HepG2 (cell line): ENCODE measurements around the gene PRUNE1. TPM values are rescaled to one million over a fixed set of nuclear protein-coding genes. Genes with fewer than 3 reads are reported as not detected.

Experiments used
- ATAC-seq: fragments of 200-7000 bp; cut with Tn5 transposase; 3 replicates; pipeline ENCODE4 v1.9.1; 2020; ENCODE audit warnings: mild to moderate bottlenecking, moderate library complexity
- BruUV-seq: library from RNA; stranded (reverse); fragments of 400-500 nt; replicated peaks from 2 replicates; lab custom pipeline; 2021; lab: Mats Ljungman, UMichigan
- CTCF ChIA-PET: fragments of 300-600 bp; formaldehyde crosslinking; extraction: SDS; loops from one replicate; lab custom pipeline; 2021; ENCODE audit warnings: low total read pairs, inconsistent platforms, low intra/inter-chr PET ratio; lab: Yijun Ruan, JAX
- POLR2A ChIA-PET: fragments of 350-600 bp; sonication (Branson Sonifier 250); formaldehyde crosslinking; loops from one replicate; lab custom pipeline; 2020; ENCODE audit warnings: antibody characterized with exemption, inconsistent platforms; lab: Yijun Ruan, JAX
- DNase-seq: peaks from one replicate; pipeline ENCODE4 v3.0.0-alpha.2; 2015; ENCODE audit warnings: low spot score
- FAIRE-seq: peaks from 3 replicates; lab custom pipeline; 2011; peaks lifted over from hg19 to GRCh38; lab: Jason Lieb, UNC
- H2AFZ ChIP-seq: one replicate; pipeline ENCODE4 v1.6.1; 2011; ENCODE audit warnings: low read length, inconsistent platforms
- H3K27ac ChIP-seq: fragments of 300-600 bp; 3 replicates; pipeline ENCODE4 v1.8.0; 2011; ENCODE audit warnings: mixed run types, mild to moderate bottlenecking, mixed read lengths, low read length, inconsistent platforms; ENCODE audit not compliant: insufficient read depth; ENCODE audit errors: extremely low read length
- H3K27me3 ChIP-seq, 2 experiments: fragments of 200-600 bp in 1 of 2; 2 replicates in 1 of 2; 3 replicates in 1 of 2; pipeline versions ENCODE4 v1.6.0 to v1.8.0; 2011; ENCODE audit warnings: low read length in 2 of 2, mild to moderate bottlenecking in 2 of 2, moderate library complexity in 2 of 2, inconsistent platforms in 1 of 2; ENCODE audit not compliant: insufficient read depth in 2 of 2, control insufficient read depth in 1 of 2
- H3K36me3 ChIP-seq, 2 experiments: fragments of 200-600 bp in 1 of 2; replicated peaks in 1 of 2; 2 replicates in 1 of 2; 3 replicates in 1 of 2; pipeline versions ENCODE4 v1.5.1 to v1.8.0; 2011; ENCODE audit warnings: low read length in 2 of 2, inconsistent platforms in 1 of 2; ENCODE audit not compliant: insufficient read depth in 2 of 2, control insufficient read depth in 1 of 2
- H3K4me1 ChIP-seq: 2 replicates; pipeline ENCODE4 v1.5.1; 2012; ENCODE audit warnings: low read length, inconsistent platforms; ENCODE audit not compliant: insufficient read depth
- H3K4me2 ChIP-seq: 2 replicates; pipeline ENCODE4 v1.6.0; 2011; ENCODE audit warnings: low read depth, low read length, inconsistent platforms
- H3K4me3 ChIP-seq, 3 experiments: fragments of 200-600 bp in 1 of 3; sonication (generic), shearing (Covaris generic) in 1 of 3; replicated peaks in 1 of 3; 2 replicates each; pipeline ENCODE4 v1.5.1; 2011 to 2016; ENCODE audit warnings: low read length in 3 of 3, inconsistent platforms in 2 of 3, low read depth in 2 of 3, mild to moderate bottlenecking in 2 of 3, control low read depth in 1 of 3, mixed read lengths in 1 of 3; ENCODE audit not compliant: insufficient read depth in 1 of 3
- H3K79me2 ChIP-seq: one replicate; pipeline ENCODE4 v1.6.1; 2011; ENCODE audit warnings: low read length, inconsistent platforms; ENCODE audit not compliant: insufficient read depth
- H3K9ac ChIP-seq: 2 replicates; pipeline ENCODE4 v1.6.0; 2011; ENCODE audit warnings: mild to moderate bottlenecking, low read depth, low read length, inconsistent platforms; ENCODE audit not compliant: insufficient read depth
- H3K9me3 ChIP-seq: 2 replicates; pipeline ENCODE4 v1.5.1; 2012; ENCODE audit warnings: mild to moderate bottlenecking, low read length
- H4K20me1 ChIP-seq: 2 replicates; pipeline ENCODE4 v1.6.0; 2011; ENCODE audit warnings: inconsistent platforms, mild to moderate bottlenecking, low read length, moderate library complexity; ENCODE audit not compliant: insufficient read depth
- BHLHE40 ChIP-seq: IDR thresholded peaks from 2 replicates; pipeline ENCODE4 v1.6.1; 2011; ENCODE audit warnings: low read length, improper control_type of control experiment
- GATAD1 ChIP-seq: IDR thresholded peaks from 2 replicates; pipeline ENCODE4 v1.6.1; 2016; ENCODE audit warnings: missing genetic modification reagents, missing compliant biosample characterization
- HIVEP1 ChIP-seq: sonication (generic); formaldehyde crosslinking; IDR thresholded peaks from 2 replicates; pipeline ENCODE4 v1.4.0; 2020; ENCODE audit warnings: mild to moderate bottlenecking, missing genetic modification reagents
- ISX ChIP-seq: sonication (generic); formaldehyde crosslinking; conservative IDR thresholded peaks from 2 replicates; pipeline ENCODE4 v1.5.0; 2020; ENCODE audit warnings: missing genetic modification reagents
- LRRFIP1 ChIP-seq: sonication (generic); formaldehyde crosslinking; conservative IDR thresholded peaks from 2 replicates; pipeline ENCODE4 v1.4.0; 2020; ENCODE audit warnings: missing genetic modification reagents
- MLXIP ChIP-seq: sonication (generic); formaldehyde crosslinking; IDR thresholded peaks from 2 replicates; pipeline ENCODE4 v1.9.0; 2021; ENCODE audit warnings: missing genetic modification reagents, borderline replicate concordance
- RFX3 ChIP-seq: IDR thresholded peaks from 2 replicates; pipeline ENCODE4 v1.6.1; 2016; ENCODE audit warnings: missing biosample characterization, missing genetic modification reagents
- RORA ChIP-seq: sonication (generic); formaldehyde crosslinking; IDR thresholded peaks from 2 replicates; pipeline ENCODE4 v1.5.0; 2020; ENCODE audit warnings: mild to moderate bottlenecking, missing genetic modification reagents, moderate library complexity
- TAF15 ChIP-seq: fragments of 200-400 bp; formaldehyde crosslinking; IDR thresholded peaks from one replicate; pipeline ENCODE4 v1.6.1; 2018; ENCODE audit warnings: mild to moderate bottlenecking, low read depth, low read length; ENCODE audit not compliant: poor library complexity, severe bottlenecking
- TCF12 ChIP-seq, 2 experiments: fragments of 450-650 bp in 1 of 2; sonication (generic) in 1 of 2; formaldehyde crosslinking in 1 of 2; IDR thresholded peaks; 2 replicates each; pipeline versions ENCODE4 v1.6.1 to v1.8.0; 2017 to 2022; ENCODE audit warnings: antibody characterized with exemption in 1 of 2, mild to moderate bottlenecking in 1 of 2, missing genetic modification reagents in 1 of 2, moderate library complexity in 1 of 2
- ZBTB25 ChIP-seq: IDR thresholded peaks from 2 replicates; pipeline ENCODE4 v1.6.1; 2018; ENCODE audit warnings: missing genetic modification reagents
- ZFYVE20 ChIP-seq: sonication (generic); formaldehyde crosslinking; IDR thresholded peaks from 2 replicates; pipeline ENCODE4 v1.8.0; 2023; ENCODE audit warnings: low read depth, mild to moderate bottlenecking, moderate library complexity, missing genetic modification reagents, borderline replicate concordance
- ZNF12 ChIP-seq: sonication (generic); formaldehyde crosslinking; IDR thresholded peaks from 2 replicates; pipeline ENCODE4 v1.5.0; 2020; ENCODE audit warnings: missing genetic modification reagents
- ZNF740 ChIP-seq: sonication (generic); formaldehyde crosslinking; IDR thresholded peaks from 2 replicates; pipeline ENCODE4 v1.4.0; 2020; ENCODE audit warnings: missing genetic modification reagents
- ZNF784 ChIP-seq: sonication (generic); formaldehyde crosslinking; IDR thresholded peaks from 2 replicates; pipeline ENCODE4 v1.5.1; 2020; ENCODE audit warnings: missing genetic modification reagents, mild to moderate bottlenecking, borderline replicate concordance
- WGBS: methylation state at CpG from one replicate; pipeline ENCODE4 v1.1.6; 2017; ENCODE audit warnings: low lambda C conversion rate; 5-methylcytosine and 5-hydroxymethylcytosine counted together
- in situ Hi-C: cut with HindIII; loops from 2 replicates; pipeline ENCODE4 v1.10.0; 2017; ENCODE audit warnings: low pct_unique_long_range_greater_than_20kb; ENCODE audit not compliant: extremely low pct_ligation_motif_present
- intact Hi-C: fragments of 100-400 bp; cut with micrococcal nuclease; formaldehyde crosslinking; loops from one replicate; pipeline ENCODE4 v1.10.0; 2022; ENCODE audit not compliant: unreplicated experiment
- polyA plus RNA-seq, 8 experiments: library from polyadenylated mRNA; depleted of rRNA in 3 of 8; stranded (reverse) in 7 of 8; unstranded in 1 of 8; fragments of >200 nt; fragmentation: Illumina TruSeq in 4 of 8; extraction: Trizol in 4 of 8; gene quantifications; 2 replicates each; pipeline versions ENCODE4 v1.2.1 to v1.2.3, GENCODE V29; 2011 to 2016; ENCODE audit warnings: low read depth in 4 of 8, missing spikeins in 1 of 8, mixed read lengths in 1 of 8; ENCODE audit not compliant: insufficient read depth in 1 of 8
- total RNA-seq, 5 experiments: library from RNA; depleted of rRNA; stranded (reverse); fragments of >200 nt; fragmentation: Illumina TruSeq; extraction: Trizol; gene quantifications; 2 replicates each; pipeline ENCODE4 v1.2.3, GENCODE V29; 2016; ENCODE audit warnings: low read depth in 1 of 5

The PRUNE1 gene
- total and polyA plus RNA-seq, 2 of the 13 experiments (the other 11 are each of a cell fraction or from before 2014, with no cell fraction given) = 19.0 to 31.9 TPM

GRCh38 chr1:150999051-150999674 is 9.1 kb upstream of the PRUNE1 start:
- H3K9me3 ChIP-seq = no peaks in the 10 kb centered on the region
- ChIA-PET CTCF (no interaction called here), POLR2A (interaction anchor here (1.4 to 9.1 kb wide), 3 partner anchors 14 to 25 kb away, joined by 4 to 150 read pairs (median 5); partner anchors contain the start of gene ANXA9)
- peaks cover 50% of the 10 kb centered on the region for H3K4me1 ChIP-seq
- TF ChIP-seq HIVEP1 (no peak), ZNF740 (CRISPR knock-in tag) (no peak), ZFYVE20 (no peak), ISX (no peak), BHLHE40 (no peak), ZNF12 (no peak), TCF12 (IDR thresholded peaks at IDR 0.05) (no peak), TCF12 (CRISPR knock-in tag; IDR thresholded peaks at IDR 0.05) (no peak), RFX3 (CRISPR knock-in tag) (no peak), MLXIP (CRISPR knock-in tag) (no peak), ZBTB25 (no peak), GATAD1 (CRISPR knock-in tag) (no peak), TAF15 (no peak), RORA (CRISPR knock-in tag) (no peak), ZNF784 (CRISPR knock-in tag) (no peak), LRRFIP1 (CRISPR knock-in tag) (no peak)
- 93% methylated on average over 12 of the region's 17 CpGs for WGBS
- H3K79me2 ChIP-seq = peaks cover 2% of the 10 kb centered on the region
- BruUV-seq = no TSS peak
- peaks cover 12 to 36% of the 10 kb centered on the region in 2 experiments; a peak in 4 of 5 replicates for H3K36me3 ChIP-seq
- no peak overlapping the region for H3K27ac ChIP-seq
- intact Hi-C loops (no loop called here), in situ Hi-C loops (no loop called here)
- DNase-seq (no peak), FAIRE-seq (no peak), ATAC-seq (no peak)
- no peaks in the 10 kb centered on the region for H4K20me1 ChIP-seq
- no peaks in the 10 kb centered on the region for H3K27me3 ChIP-seq
- no peak overlapping the region for H2AFZ ChIP-seq
- H3K4me3 ChIP-seq = no peak overlapping the region
- H3K9ac ChIP-seq = no peak overlapping the region
- no peak overlapping the region for H3K4me2 ChIP-seq
